ENCODE data around the gene TRIM7. TPM values are rescaled to one million over a fixed set of nuclear protein-coding genes. Genes with fewer than 3 reads are reported as not detected.

Gene TRIM7
- total RNA-seq, 4 donors from 2014 or later, result 3.7 to 12.1 (median 10.6) TPM

DNA sequence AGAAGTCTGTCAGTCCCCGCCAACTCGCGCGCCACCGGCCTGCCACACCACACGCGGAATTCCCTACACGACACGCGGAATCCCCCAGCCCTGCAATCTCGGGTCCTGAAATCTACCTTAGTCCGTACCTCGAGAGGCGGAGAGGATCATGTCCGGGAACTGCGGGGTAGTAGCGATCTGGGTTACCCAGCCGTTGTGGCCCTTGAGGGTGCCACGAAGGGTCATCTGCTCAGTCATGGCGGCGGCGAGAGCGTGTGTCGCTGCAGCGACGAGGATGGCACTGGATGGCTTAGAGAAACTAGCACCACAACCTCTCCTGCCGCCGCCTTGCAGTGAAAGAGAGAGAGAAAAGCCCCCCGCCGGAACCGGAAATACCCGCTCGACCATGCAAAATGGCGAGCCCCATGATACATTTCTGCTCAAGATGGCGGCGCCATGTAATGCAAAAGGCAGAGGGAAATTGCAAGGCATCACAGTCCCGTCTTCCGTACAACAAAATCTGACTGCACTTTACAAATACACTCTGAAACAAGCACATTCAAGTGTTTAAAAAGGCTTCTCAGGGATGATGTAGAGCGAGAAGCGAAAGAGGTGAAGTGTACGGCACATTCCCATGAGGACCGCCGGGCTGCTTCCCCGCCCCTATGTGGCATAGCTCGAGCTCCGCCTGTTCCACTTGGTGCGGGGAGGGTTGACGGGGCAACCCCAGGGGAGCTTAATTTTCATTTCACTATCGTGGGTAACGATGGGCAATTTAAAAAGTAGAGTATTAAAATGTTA is 38.8 kb upstream of the TRIM7 start, which contains the start of gene RACK1:
RACK1 (minus strand) TSS at position 343 of the 780 bp plus-strand sequence; CDS start at position 237, 106 bp downstream.
- peak within 1 kb of the TSS; percentile 88 to 99 (median 98) for H3K27ac ChIP-seq
- H3K4me3 ChIP-seq, result peak within 1 kb of the TSS; percentile 60 to 90 (median 87)
- H3K27me3 ChIP-seq, result no peaks in the 10 kb centered on the region
- H3K36me3 ChIP-seq, result peaks cover 10 to 34% (median 16%) of the 10 kb centered on the region in 3 donors
- DNase-seq (ENCODE audit: low spot score in 2 of 2), result peak; percentile 72 to 86
- TF ChIP-seq EP300 (IDR thresholded peaks at IDR 0.05) (peak; percentile 11 to 90), POLR2A (IDR thresholded peaks at IDR 0.05) (peak; percentile 20 to 42)
- TF ChIP-seq, protein P1, sequence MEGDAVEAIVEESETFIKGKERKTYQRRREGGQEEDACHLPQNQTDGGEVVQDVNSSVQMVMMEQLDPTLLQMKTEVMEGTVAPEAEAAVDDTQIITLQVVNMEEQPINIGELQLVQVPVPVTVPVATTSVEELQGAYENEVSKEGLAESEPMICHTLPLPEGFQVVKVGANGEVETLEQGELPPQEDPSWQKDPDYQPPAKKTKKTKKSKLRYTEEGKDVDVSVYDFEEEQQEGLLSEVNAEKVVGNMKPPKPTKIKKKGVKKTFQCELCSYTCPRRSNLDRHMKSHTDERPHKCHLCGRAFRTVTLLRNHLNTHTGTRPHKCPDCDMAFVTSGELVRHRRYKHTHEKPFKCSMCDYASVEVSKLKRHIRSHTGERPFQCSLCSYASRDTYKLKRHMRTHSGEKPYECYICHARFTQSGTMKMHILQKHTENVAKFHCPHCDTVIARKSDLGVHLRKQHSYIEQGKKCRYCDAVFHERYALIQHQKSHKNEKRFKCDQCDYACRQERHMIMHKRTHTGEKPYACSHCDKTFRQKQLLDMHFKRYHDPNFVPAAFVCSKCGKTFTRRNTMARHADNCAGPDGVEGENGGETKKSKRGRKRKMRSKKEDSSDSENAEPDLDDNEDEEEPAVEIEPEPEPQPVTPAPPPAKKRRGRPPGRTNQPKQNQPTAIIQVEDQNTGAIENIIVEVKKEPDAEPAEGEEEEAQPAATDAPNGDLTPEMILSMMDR (IDR thresholded peaks at IDR 0.05), result peak in 1 of 5 experiments; percentile 19
- H3K9me3 ChIP-seq, result no peaks in the 10 kb centered on the region
- peaks cover 3 to 65% (median 45%) of the 10 kb centered on the region in 4 donors for H3K4me1 ChIP-seq
- 1 to 2% methylated on average over 50 of the region's 50 CpGs for WGBS, 2 donors

DNA sequence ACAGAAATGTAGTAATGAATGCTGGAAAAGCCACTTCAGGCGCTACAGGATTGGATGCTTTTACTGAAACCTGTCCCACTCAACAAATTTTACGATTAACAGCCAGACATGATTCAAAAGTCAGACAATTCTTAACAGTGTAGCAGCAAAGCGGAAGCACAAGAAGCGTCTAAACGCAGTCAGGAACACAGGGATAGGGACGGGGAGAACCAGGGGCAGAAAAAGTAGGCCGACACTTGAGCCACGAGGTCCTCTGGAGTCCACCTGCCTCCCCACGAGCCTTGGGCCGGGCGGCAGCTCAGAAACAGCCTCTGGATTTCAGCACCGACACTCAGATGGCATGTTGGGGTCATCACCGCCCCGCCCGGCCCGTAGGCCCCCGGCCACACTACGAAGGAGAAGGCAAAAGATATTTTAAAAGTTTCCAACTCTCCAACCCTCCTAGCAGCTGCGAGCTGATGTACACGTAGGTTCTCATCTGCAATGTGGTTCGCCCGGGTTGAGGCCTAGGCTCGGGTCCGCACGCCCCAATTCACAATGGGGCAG is 38.1 kb upstream of the TRIM7 start:
- Histone ChIP-seq H3K36me3 (peaks cover 16 to 41% (median 19%) of the 10 kb centered on the region in 3 donors), H3K27me3 (no peaks in the 10 kb centered on the region), H3K27ac (peak overlapping the region; percentile 88 to 99 (median 98)), H3K4me3 (peak overlapping the region; percentile 60 to 90 (median 87)), H3K9me3 (no peaks in the 10 kb centered on the region), H3K4me1 (peaks cover 3 to 59% (median 38%) of the 10 kb centered on the region in 4 donors)
- no peak for TF ChIP-seq POLR2A (IDR thresholded peaks at IDR 0.05)
- TF ChIP-seq, protein P1 (IDR thresholded peaks at IDR 0.05), result no peak
- no peak for TF ChIP-seq EP300 (IDR thresholded peaks at IDR 0.05)
- WGBS, 2 donors, result 1 to 2% methylated on average over 25 of the region's 25 CpGs
- DNase-seq (ENCODE audit: low spot score in 2 of 2), result no peak

DNA sequence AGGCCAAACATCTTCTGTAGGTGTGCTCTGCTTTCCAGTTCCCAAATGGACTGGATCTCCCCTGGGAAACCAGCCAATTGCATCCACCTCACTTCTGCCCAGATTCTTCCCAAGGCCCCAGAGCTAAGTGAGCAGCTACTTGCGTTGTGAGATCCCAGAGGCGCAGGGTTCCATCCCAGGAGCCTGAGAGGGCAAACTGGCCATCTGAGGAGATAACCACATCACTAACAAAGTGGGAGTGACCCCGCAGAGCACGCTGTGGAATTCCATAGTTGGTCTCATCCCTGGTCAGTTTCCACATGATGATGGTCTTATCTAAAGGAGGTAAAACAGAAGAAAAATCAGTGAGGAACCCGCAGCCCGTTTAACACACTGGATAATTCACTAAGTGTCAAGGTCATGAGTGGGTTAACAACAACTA is 37.0 kb upstream of the TRIM7 start:
- Histone ChIP-seq H3K4me1 (peaks cover 3 to 53% (median 33%) of the 10 kb centered on the region in 4 donors), H3K27ac (peak overlapping the region; percentile 88 to 99 (median 98)), H3K27me3 (no peaks in the 10 kb centered on the region), H3K36me3 (peaks cover 24 to 52% (median 27%) of the 10 kb centered on the region in 3 donors), H3K9me3 (no peaks in the 10 kb centered on the region), H3K4me3 (peak overlapping the region; percentile 60 to 90 (median 87))
- 32 to 37% methylated on average over 6 of the region's 6 CpGs for WGBS, 2 donors
- TF ChIP-seq EP300 (IDR thresholded peaks at IDR 0.05), result no peak
- no peak for TF ChIP-seq POLR2A (IDR thresholded peaks at IDR 0.05)
- TF ChIP-seq, protein P1 (IDR thresholded peaks at IDR 0.05), result no peak
- DNase-seq (ENCODE audit: low spot score in 2 of 2), result no peak

DNA sequence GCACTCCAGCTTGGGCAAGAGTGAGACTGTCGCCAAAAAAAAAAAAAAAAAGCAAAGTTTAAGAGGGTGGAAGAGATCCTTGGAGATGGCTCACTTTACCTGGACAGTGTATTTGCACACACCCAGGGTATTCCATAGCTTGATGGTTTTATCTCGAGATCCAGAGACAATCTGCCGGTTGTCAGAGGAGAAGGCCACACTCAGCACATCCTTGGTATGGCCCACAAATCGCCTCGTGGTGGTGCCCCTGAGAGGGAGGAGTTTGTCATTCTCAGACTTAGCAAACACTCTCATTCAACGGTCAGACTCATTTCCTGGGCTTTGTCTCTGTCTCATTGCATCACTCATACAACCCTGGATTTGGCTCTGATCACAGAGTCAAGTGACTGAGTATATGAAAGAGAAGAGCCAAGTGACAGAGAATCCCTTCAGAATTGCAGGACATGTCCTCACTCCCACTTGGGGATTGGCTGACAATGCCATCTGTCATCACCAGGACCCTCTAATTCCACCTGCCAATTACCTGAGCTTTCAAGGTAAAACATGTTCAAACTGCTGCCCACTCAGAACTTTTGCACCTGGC is 36.5 kb upstream of the TRIM7 start:
- H3K4me1 ChIP-seq, result peaks cover 3 to 53% (median 33%) of the 10 kb centered on the region in 4 donors
- TF ChIP-seq EP300 (IDR thresholded peaks at IDR 0.05) (no peak), POLR2A (IDR thresholded peaks at IDR 0.05) (no peak)
- TF ChIP-seq, protein P1 (IDR thresholded peaks at IDR 0.05), result no peak
- DNase-seq (ENCODE audit: low spot score in 2 of 2), result no peak
- H3K9me3 ChIP-seq, result no peaks in the 10 kb centered on the region
- H3K27ac ChIP-seq, result peak overlapping the region in 3 of 4 donors; percentile 97 to 99 (median 99)
- peaks cover 25 to 57% (median 32%) of the 10 kb centered on the region in 3 donors for H3K36me3 ChIP-seq
- peak overlapping the region in 2 of 4 donors; percentile 60 to 88 for H3K4me3 ChIP-seq
- 46 to 47% methylated on average over 6 of the region's 6 CpGs for WGBS, 2 donors
- H3K27me3 ChIP-seq, result no peaks in the 10 kb centered on the region
